Dermis microvascular lymphatic vessel endothelial cell (primary cell): ENCODE measurements around the gene CCT5. TPM values are rescaled to one million over a fixed set of nuclear protein-coding genes. Genes with fewer than 3 reads are reported as not detected.
A peak's percentile ranks its signal among the peaks of the same experiment; 100 is the strongest.
"Not testable (repeated sequence)": the region's sequence is repeated elsewhere in the genome, so short reads cannot be mapped to it uniquely, and the experiment has no call there.

ENCODE experiments used
- DNase-seq, 2 donors: peaks; one replicate each; pipeline versions ENCODE4 v3.0.0 to v3.0.0-alpha.2; 2010; ENCODE audit warnings: low read depth in 2 of 2
- total RNA-seq: library from RNA; depleted of rRNA; stranded (reverse); fragments of >200 nt; gene quantifications from 2 replicates; pipeline ENCODE4 v1.2.1, GENCODE V29; 2014

Gene CCT5
- total RNA-seq, 1 donor from 2014 or later = 643 TPM

DNA sequence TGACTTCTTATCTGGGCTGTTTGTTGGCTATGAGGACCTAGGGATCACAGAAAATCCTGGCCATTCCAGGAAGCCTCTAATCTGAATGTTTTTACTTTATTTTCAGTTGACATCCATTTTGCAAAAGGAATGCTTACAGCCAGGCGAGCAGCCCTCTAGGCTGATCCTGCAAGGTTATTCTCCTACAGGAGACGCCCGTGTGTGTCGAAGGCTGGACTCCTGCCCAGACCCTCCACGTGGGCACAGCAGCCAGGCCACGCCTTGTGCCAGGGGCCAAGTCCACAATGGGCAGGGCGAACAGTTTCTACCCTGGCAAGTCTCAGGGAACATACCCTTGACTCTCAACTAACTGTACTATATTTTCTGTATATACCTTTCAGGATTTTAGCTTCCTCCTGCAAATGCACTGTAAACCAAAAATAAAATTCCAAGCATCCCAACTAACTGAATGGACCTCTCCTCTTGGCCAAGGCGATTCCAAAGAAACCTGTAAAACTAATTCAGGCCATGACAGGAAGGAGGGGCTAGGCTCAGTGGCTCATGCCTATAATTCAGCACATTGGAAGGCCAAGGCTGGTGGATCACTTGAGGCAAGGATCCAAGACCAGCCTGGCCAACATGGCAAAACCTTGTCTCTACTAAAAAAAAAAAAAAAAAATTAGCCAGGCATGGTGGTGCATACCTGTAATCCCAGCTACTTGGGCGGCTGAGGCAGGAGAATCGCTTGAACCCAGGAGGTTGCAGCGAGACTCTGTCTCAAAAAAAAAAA, 51.9 kb downstream of the CCT5 start:
- peak in 1 of 2 donors; percentile 21 for DNase-seq

DNA sequence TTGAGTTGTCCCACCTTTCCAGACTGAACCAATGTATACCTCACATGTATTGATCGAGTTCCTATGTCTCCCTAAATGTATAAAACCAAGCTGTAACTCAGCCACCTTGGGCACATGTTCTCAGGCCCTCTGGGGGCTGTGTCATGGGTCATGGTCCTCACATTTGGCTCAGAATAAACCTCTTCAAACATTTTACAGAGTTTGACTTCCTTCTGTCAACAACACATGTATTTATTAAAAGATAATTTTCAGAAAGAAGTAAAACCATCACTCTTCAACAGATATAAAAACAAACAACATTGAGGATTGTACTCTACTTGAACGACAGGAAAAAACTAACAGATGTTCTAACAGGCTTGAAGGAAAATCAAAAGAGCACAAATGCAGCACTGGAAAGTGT, 53.1 kb downstream of the CCT5 start:
- no peak for DNase-seq

DNA sequence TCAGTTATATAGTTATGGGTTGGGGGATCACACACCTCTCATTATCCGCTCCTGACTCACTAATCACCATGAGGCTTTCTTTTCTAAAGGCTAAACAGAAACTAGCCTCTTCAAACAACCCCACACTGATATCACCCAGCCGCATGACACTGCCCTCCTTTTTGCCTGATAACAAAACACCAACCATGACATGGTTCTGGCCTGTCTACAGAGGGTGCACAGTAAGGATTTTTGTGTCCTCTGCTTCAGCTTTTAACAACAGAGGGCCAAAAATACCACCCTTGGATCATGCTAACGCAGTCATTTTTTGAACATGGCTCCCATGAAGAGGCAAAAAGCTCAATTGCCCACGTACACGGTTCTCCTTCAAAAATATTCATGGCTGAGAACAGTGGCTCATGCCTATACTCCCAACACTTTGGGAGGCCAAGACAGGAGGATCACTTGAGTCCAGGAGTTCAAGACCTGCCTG, 53.7 kb downstream of the CCT5 start:
- DNase-seq = no peak

DNA sequence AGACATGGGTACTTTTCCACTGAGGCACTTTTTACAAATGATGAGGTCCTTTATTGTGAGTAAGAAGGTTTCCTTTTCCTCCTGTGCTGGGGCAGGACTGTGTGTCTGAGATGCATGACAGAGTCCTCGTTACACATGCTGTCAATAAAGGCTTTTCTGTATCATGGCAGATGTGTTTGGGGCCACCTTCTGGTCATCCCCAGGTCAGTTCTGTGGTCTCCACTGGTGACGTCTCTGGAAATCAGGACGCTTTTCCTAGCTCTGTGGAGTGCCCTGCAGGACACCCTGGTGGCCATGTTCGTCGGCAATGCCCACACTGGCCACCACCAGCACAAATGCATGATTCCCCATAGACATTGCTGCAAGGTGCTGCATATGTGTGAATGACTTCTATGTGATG, 54.9 kb downstream of the CCT5 start:
- peak; percentile 9 to 15 for DNase-seq

DNA sequence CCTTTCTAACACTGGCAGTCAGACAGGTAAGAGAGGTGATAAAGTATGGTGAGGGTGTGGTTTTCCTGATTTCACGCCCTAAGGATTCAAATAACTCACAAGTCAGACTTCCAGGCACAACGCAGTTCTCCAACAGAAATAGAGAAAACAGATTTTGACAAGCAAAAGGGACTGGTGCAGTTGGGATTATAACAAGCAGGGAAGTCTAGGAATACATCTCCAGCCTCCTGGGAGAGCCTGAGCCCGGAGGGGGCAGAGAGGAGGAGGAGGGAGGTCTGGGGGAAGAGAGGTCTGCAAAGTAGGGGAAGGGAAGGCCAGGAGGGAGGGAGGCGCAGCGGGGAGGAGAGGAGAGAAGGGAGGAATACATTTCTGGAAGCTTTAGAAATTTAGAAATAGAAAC, 56.0 kb downstream of the CCT5 start:
- no peak for DNase-seq

DNA sequence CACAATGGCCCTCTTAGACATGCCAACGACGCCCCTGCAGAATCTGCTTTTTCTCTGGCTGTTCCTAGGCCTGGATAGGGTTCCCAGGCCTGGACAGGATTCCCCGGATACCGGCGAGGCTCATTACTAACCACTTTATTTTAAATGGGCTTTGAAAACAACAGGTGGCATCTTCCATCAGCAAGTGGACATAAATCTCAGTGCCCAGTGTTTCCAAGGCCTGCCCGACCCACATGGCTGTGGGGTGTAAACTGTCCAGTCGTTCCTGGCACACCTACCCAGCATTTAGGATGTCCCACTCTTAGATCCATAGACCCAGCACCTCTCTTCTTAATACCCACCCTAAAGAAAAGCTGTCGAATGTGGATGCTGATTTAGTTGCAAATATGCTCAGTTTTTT, 56.7 kb downstream of the CCT5 start:
- no peak for DNase-seq

DNA sequence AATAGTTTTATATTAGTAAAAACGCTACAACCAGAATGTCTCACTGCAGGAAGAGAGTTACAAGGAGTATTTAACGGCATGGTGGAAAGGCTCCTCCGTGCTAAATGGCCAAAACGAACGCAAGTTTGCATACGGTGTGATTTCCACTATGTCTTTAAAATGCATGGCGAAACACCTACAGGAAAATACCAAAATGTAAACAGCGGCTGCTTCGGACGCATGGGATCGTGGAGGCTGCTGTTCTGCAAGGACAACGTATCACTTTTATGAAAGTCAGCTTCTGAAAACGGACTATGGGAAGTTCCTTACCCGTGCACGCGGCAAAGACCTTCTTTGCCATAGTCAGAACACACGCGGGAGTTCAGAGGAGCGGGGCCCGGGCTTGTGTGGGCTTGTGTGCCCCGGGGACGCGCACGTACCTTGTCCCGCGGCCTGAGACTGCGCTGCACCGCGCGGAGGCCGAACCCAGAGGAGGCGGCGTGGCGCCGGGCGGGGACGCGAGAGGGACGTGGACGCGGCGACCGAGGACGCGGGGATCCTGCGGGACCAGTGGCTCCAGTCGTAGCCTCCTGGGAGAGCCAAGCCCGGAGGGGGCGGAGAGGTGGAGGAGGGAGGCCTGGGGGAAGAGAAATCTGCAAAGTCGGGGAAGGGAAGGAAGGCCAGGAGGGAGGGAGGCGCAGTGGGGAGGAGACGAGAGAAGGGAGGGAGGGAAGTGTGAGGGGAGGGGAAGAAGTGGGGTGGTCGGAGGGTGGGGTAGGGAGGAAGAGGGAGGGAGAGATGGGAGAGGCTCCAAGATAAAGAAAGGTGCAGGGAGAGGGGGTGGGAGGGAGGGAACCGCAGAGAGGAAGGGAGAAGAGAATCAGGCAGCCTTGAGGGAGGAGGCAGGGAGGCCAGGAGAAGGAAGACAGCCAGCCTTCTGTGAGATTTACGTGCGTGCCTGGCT, 57.4 kb downstream of the CCT5 start, which contains the start of gene CMBL:
Gene CMBL, minus strand, starts transcription at position 697 of the 943 bp plus-strand sequence. CDS start 17,140 bp downstream, outside the sequence.
- DNase-seq = peak in 1 of 2 donors; percentile 52

DNA sequence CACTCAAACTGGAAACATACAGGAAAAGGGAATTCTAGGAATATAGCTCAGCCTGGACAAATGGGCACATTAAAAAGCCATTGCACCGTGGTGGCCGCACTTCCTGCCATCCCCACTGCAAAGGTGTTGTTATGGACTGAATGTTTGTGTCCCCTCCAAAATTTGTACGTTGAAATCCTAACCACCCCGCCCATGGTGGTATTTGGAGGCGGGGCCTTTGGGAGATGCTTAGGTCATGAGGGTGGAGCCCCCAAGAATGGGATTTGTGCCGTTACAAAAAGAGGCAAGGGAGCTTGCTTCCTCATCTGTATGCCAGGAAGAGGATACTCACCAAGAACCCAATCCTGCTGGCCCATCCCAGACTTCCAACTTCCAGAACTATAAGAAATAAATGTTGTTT, 58.8 kb downstream of the CCT5 start:
- no peak for DNase-seq

DNA sequence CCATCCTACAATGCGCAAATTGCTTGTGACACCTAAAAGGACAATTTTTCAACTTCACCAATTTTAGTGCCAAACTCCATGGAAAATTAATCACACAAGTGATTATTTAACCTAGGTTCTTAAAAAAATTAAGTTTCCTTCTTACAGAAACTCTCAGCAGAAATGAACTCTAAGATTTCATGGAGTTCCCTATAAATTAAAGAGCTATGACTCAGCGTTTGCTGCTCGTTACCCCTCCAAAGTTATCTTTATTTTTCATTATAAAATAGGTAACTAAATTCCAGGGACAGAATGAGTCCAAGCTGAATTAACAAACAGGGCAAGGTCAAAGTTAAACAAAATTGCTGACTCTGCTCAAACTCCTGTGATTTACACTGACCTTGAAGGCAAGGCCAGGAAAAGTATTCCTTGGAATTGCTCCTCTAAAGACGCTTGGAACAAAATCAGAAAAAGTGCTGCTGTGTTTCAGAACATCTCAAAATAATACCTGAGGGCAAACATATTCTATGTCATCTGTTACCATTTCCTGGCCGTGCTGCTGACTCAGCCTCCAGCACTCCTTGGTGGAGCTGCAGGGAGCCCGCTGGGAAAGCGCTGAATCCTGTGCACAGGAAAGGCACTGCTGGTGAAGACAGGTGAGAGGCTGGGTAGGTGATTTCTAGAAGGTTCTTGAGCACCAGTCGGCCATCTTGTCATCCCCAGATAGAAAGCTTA, 60.1 kb downstream of the CCT5 start:
- peak in 1 of 2 donors; percentile 18 for DNase-seq

DNA sequence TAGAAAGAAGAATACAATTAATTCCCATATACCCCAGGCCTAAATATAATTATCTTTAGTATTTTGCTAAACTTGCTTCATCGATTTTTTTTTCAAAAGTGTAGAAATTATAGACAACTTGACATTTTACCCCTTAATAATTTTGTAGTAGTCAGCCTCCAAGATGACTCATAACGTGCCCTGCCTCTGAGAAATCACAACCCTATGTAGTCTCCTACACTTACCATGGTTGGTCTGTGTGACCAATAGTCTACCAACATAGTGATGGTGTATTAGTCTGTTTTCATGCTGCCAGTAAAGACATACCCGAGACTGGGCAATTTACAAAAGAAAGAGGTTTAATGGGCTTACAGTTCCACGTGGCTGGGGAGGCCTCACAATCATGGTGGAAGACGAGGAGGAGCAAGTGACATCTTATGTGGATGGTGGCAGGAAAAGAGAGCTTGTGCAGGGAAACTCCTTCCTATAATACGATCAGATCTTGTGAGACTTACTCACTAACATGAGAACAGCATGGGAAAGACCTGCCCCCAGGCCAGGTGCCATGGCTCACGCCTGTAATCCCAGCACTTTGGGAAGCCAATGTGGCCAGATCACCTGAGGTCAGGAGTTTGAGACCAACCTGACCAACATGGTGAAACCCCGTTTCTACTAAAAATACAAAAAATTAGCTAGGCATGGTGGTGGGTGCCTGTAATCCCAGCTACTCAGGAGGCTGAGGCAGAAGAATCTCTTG, 60.9 kb downstream of the CCT5 start:
- DNase-seq = not testable (repeated sequence)

DNA sequence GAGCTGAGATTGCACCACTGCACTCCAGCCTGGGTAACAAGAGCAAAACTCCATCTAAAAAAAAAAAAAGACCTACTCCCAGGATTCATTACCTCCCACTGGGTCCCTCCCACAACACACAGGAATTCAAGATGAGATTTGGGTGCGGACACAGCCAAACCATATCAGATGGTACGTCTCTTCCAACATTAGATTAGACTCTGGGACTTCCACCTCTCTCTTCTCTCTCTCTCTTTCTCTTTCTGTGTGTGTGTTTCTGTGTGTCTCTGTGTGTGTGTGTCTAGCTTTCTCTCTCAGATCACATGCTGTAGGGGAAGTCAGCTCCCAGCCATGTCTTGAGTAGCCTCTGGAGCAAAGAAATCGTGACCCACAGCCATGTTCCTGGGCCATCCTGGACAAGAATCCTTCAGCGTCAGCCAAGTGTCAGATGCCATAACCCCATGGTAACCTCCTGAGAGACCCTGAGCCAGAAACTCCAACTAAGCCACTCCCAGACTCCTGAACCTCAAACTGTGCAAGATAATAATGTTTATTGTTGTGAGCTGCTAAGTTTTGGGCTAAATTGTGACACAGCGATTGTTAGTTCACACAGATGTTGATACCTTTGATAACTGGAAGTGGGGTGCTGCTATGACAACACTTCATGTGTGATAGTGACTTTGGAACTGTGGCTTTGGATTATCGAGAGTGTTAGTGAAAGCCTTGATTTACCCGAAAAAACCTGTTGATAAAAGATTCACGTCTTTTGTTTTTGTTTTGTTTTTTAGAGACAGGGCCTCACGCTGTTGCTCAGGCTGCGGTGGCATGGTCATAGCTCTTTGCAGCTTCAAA, 61.7 kb downstream of the CCT5 start:
- DNase-seq = no peak

DNA sequence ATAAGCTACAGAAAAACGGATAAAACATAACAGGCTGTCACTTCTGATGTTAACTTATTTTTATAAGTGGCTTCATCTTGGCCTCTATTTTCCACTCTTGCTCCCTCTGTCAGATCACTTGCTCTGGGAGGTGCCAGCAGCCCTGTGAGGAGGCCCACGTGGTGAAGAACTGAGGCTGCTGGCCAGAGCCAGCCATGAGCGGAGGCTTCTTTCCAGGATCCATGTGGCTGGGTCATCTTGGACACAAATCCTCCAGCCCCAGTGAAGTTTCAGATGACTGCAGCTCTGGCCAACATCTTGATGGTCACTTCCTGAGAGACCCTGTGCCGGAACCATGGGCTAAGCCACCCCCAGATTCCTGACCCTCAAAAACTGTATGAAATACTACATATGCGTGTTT, 65.1 kb downstream of the CCT5 start:
- DNase-seq = no peak

Other genes starting within 250 kb of the CCT5 start
- 18.9 and 20.1 TPM in 2 replicates for gene ATPSCKMT, start 392 bp upstream of the CCT5 start, total RNA-seq
- gene CMBL, start 57.6 kb downstream of the CCT5 start, total RNA-seq = 3.7 and 5.8 TPM in 2 replicates
- 34.5 and 68.9 TPM in 2 replicates for gene MARCHF6, start 103.4 kb downstream of the CCT5 start, total RNA-seq
- 1.6 and 2.2 TPM in 2 replicates for gene ROPN1L, start 191.6 kb downstream of the CCT5 start, total RNA-seq